IMR-90 (cell line): ENCODE measurements around the gene NACC1. TPM values are rescaled to one million over a fixed set of nuclear protein-coding genes. Genes with fewer than 3 reads are reported as not detected.

Experiments
- ATAC-seq: fragments of 200-7000 bp; cut with Tn5 transposase; 2 replicates; pipeline ENCODE4 v1.9.1; 2020; ENCODE audit warnings: low read depth, mild to moderate bottlenecking, moderate library complexity
- BruUV-seq: library from RNA; stranded (reverse); fragments of 400-500 nt; replicated peaks from 2 replicates; lab custom pipeline; 2021; lab: Mats Ljungman, UMichigan
- CTCF ChIA-PET: fragments of 300-600 bp; formaldehyde crosslinking; extraction: SDS; loops from one replicate; lab custom pipeline; 2021; ENCODE audit warnings: antibody characterized with exemption; lab: Yijun Ruan, JAX
- POLR2A ChIA-PET: fragments of 300-600 bp; sonication (Branson Sonifier 250); formaldehyde crosslinking; loops from one replicate; lab custom pipeline; 2022; ENCODE audit warnings: antibody characterized with exemption; ENCODE audit not compliant: unreplicated experiment; lab: Charles Lee
- DNase-seq: peaks from one replicate; pipeline ENCODE4 v3.0.0; 2013
- H2AFZ ChIP-seq: replicated peaks from 2 replicates; pipeline ENCODE3; 2013; ENCODE audit warnings: low read length, mild to moderate bottlenecking; ENCODE audit not compliant: poor library complexity
- H2AK5ac ChIP-seq: 2 replicates; pipeline ENCODE4 v1.6.1; 2013; ENCODE audit warnings: low read depth, low read length, inconsistent platforms
- H2AK9ac ChIP-seq: replicated peaks from 2 replicates; pipeline ENCODE3; 2013; ENCODE audit warnings: mild to moderate bottlenecking, low read depth, low read length, moderate library complexity; ENCODE audit not compliant: poor library complexity
- H2BK120ac ChIP-seq: 2 replicates; pipeline ENCODE4 v1.6.1; 2013; ENCODE audit warnings: low read depth, low read length, inconsistent platforms
- H2BK15ac ChIP-seq: 3 replicates; pipeline ENCODE4 v1.6.1; 2013; ENCODE audit warnings: low read depth, low read length, inconsistent platforms
- H2BK20ac ChIP-seq: 2 replicates; pipeline ENCODE4 v1.6.1; 2013; ENCODE audit warnings: low read depth, mild to moderate bottlenecking, inconsistent platforms, low read length, moderate library complexity
- H2BK5ac ChIP-seq: 2 replicates; pipeline ENCODE4 v1.6.1; 2013; ENCODE audit warnings: mild to moderate bottlenecking, low read depth, low read length, inconsistent platforms; ENCODE audit not compliant: poor library complexity, severe bottlenecking
- H3K14ac ChIP-seq: replicated peaks from 2 replicates; pipeline ENCODE4 v1.6.1; 2013; ENCODE audit warnings: low read depth, low read length, inconsistent platforms
- H3K18ac ChIP-seq: 2 replicates; pipeline ENCODE4 v1.6.1; 2013; ENCODE audit warnings: low read depth, low read length, control low read depth
- H3K23ac ChIP-seq: 2 replicates; pipeline ENCODE4 v1.6.1; 2013; ENCODE audit warnings: low read depth, low read length, inconsistent platforms
- H3K27ac ChIP-seq: 2 replicates; pipeline ENCODE4 v1.5.1; 2013; ENCODE audit warnings: mild to moderate bottlenecking, control low read depth, low read length; ENCODE audit not compliant: insufficient read depth
- H3K27me3 ChIP-seq: 2 replicates; pipeline ENCODE4 v1.6.1; 2013; ENCODE audit warnings: low read length; ENCODE audit not compliant: control insufficient read depth, insufficient read depth
- H3K36me3 ChIP-seq: 2 replicates; pipeline ENCODE4 v1.6.1; 2013; ENCODE audit warnings: low read length, mixed read lengths; ENCODE audit not compliant: control insufficient read depth, insufficient read depth
- H3K4ac ChIP-seq: 2 replicates; pipeline ENCODE4 v1.6.1; 2013; ENCODE audit warnings: low read depth, low read length, inconsistent platforms
- H3K4me1 ChIP-seq: 2 replicates; pipeline ENCODE4 v1.6.1; 2013; ENCODE audit warnings: low read length, mixed read lengths; ENCODE audit not compliant: control insufficient read depth, insufficient read depth
- H3K4me2 ChIP-seq: 2 replicates; pipeline ENCODE4 v1.6.1; 2013; ENCODE audit warnings: low read depth, mild to moderate bottlenecking, control low read depth, low read length, moderate library complexity
- H3K4me3 ChIP-seq: 2 replicates; pipeline ENCODE4 v1.5.1; 2013; ENCODE audit warnings: low read depth, mild to moderate bottlenecking, control low read depth, low read length, moderate library complexity; ENCODE audit not compliant: insufficient read depth
- H3K56ac ChIP-seq: 2 replicates; pipeline ENCODE4 v1.6.1; 2013; ENCODE audit warnings: low read length, inconsistent platforms; ENCODE audit not compliant: insufficient read depth; ENCODE audit errors: extremely low read depth
- H3K79me1 ChIP-seq, 2 experiments: 2 replicates each; pipeline ENCODE4 v1.6.1; 2013; ENCODE audit warnings: low read length in 2 of 2, inconsistent platforms in 1 of 2, low read depth in 1 of 2
- H3K9ac ChIP-seq: 2 replicates; pipeline ENCODE4 v1.6.1; 2013; ENCODE audit warnings: low read depth, low read length, control low read depth
- H3K9me1 ChIP-seq: 2 replicates; pipeline ENCODE4 v1.6.1; 2013; ENCODE audit warnings: low read length, inconsistent platforms; ENCODE audit not compliant: insufficient read depth
- H3K9me3 ChIP-seq: 2 replicates; pipeline ENCODE4 v1.6.1; 2013; ENCODE audit warnings: low read length; ENCODE audit not compliant: control insufficient read depth, insufficient read depth
- H4K20me1 ChIP-seq: 2 replicates; pipeline ENCODE4 v1.6.1; 2013; ENCODE audit warnings: low read length, inconsistent platforms; ENCODE audit not compliant: insufficient read depth
- H4K5ac ChIP-seq: 2 replicates; pipeline ENCODE4 v1.6.1; 2013; ENCODE audit warnings: mild to moderate bottlenecking, low read depth, low read length, control low read depth
- H4K8ac ChIP-seq, 2 experiments: 2 replicates each; pipeline ENCODE4 v1.6.1; 2013; ENCODE audit warnings: low read depth in 2 of 2, low read length in 2 of 2, control low read depth in 1 of 2, inconsistent platforms in 1 of 2
- H4K91ac ChIP-seq: 2 replicates; pipeline ENCODE4 v1.6.1; 2013; ENCODE audit warnings: low read depth, low read length, inconsistent platforms; ENCODE audit not compliant: insufficient read depth
- BHLHE40 ChIP-seq: fragments of 150-350 bp; IDR thresholded peaks from 2 replicates; pipeline ENCODE4 v1.6.1; 2016; ENCODE audit warnings: mild to moderate bottlenecking, low read depth, low read length
- CEBPB ChIP-seq: IDR thresholded peaks from 2 replicates; pipeline ENCODE4 v1.6.1; 2012; ENCODE audit warnings: low read depth, low read length, improper control_type of control experiment
- CHD1 ChIP-seq: IDR thresholded peaks from 2 replicates; pipeline ENCODE4 v1.6.1; 2012; ENCODE audit warnings: low read depth, low read length, improper control_type of control experiment
- FOS ChIP-seq: fragments of 150-350 bp; IDR thresholded peaks from 2 replicates; pipeline ENCODE4 v1.6.1; 2016; ENCODE audit warnings: low read depth, low read length
- MAFK ChIP-seq: IDR thresholded peaks from 2 replicates; pipeline ENCODE4 v1.6.1; 2012; ENCODE audit warnings: low read depth, low read length, improper control_type of control experiment
- MAZ ChIP-seq: IDR thresholded peaks from 2 replicates; pipeline ENCODE4 v1.6.1; 2012; ENCODE audit warnings: low read depth, mild to moderate bottlenecking, low read length, improper control_type of control experiment, moderate library complexity, borderline replicate concordance
- MXI1 ChIP-seq: IDR thresholded peaks from 2 replicates; pipeline ENCODE4 v1.6.1; 2012; ENCODE audit warnings: low read depth, mild to moderate bottlenecking, low read length, moderate library complexity, borderline replicate concordance
- NFE2L2 ChIP-seq: fragments of 150-350 bp; IDR thresholded peaks from 2 replicates; pipeline ENCODE4 v1.6.1; 2016; ENCODE audit warnings: low read depth, mild to moderate bottlenecking, low read length
- POLR2A ChIP-seq: IDR thresholded peaks from 2 replicates; pipeline ENCODE4 v1.6.1; 2012; ENCODE audit warnings: mild to moderate bottlenecking, low read depth, low read length
- RAD21 ChIP-seq: IDR thresholded peaks from 2 replicates; pipeline ENCODE4 v1.6.1; 2012; ENCODE audit warnings: low read length, improper control_type of control experiment
- RCOR1 ChIP-seq: IDR thresholded peaks from 2 replicates; pipeline ENCODE4 v1.6.1; 2012; ENCODE audit warnings: mild to moderate bottlenecking, low read length, improper control_type of control experiment; ENCODE audit not compliant: insufficient replicate concordance
- RFX5 ChIP-seq: IDR thresholded peaks from 2 replicates; pipeline ENCODE4 v1.8.0; 2012; ENCODE audit warnings: low read depth, mild to moderate bottlenecking, low read length, moderate library complexity
- SMC3 ChIP-seq: fragments of 150-350 bp; IDR thresholded peaks from 2 replicates; pipeline ENCODE4 v1.6.1; 2016; ENCODE audit warnings: low read depth, mild to moderate bottlenecking, antibody characterized with exemption, low read length, moderate library complexity
- WGBS, 2 experiments: methylation state at CpG; one replicate each; pipeline versions ENCODE4 v1.1.5 to v1.1.7; 2013; ENCODE audit warnings: missing lambda C conversion rate in 2 of 2; ENCODE audit not compliant: insufficient read length in 1 of 2; ENCODE audit errors: extremely low coverage in 2 of 2; 5-methylcytosine and 5-hydroxymethylcytosine counted together
- dilution Hi-C: fragments of 300-500 bp; cut with HindIII; formaldehyde crosslinking; loops from one replicate; pipeline ENCODE4 v1.14.3; 2018; ENCODE audit warnings: low sequenced_read_pairs; ENCODE audit not compliant: unreplicated experiment
- in situ Hi-C: fragments of 300-500 bp; cut with MboI; formaldehyde crosslinking; loops from 3 replicates; pipeline ENCODE4 v1.14.3; 2019; ENCODE audit warnings: low sequenced_read_pairs, inconsistent platforms, mixed read lengths
- intact Hi-C: fragments of 100-400 bp; cut with micrococcal nuclease; formaldehyde crosslinking; loops from 2 replicates; pipeline ENCODE4 v1.10.0; 2022
- polyA plus RNA-seq, 3 experiments: library from polyadenylated mRNA; depleted of rRNA; stranded (reverse); fragments of >200 nt; gene quantifications; 2 replicates each; pipeline ENCODE4 v1.2.3, GENCODE V29; 2012; ENCODE audit warnings: low replicate concordance in 1 of 3
- total RNA-seq: library from RNA; depleted of rRNA; stranded (reverse); fragments of >200 nt; gene quantifications from 2 replicates; pipeline ENCODE4 v1.2.3, GENCODE V29; 2012
- TF ChIP-seq, protein P1 (sequence below): conservative IDR thresholded peaks from 2 replicates; pipeline ENCODE4 v1.5.1; 2012; ENCODE audit warnings: mild to moderate bottlenecking, low read depth, low read length, improper control_type of control experiment
- TF ChIP-seq, protein P2 (sequence below): fragments of 150-350 bp; IDR thresholded peaks from 2 replicates; pipeline ENCODE4 v1.6.1; 2017; ENCODE audit warnings: mild to moderate bottlenecking, antibody characterized with exemption, low read length, low read depth
- TF ChIP-seq, protein P3 (sequence below): fragments of 150-350 bp; IDR thresholded peaks from 2 replicates; pipeline ENCODE4 v1.6.1; 2016; ENCODE audit warnings: low read depth, mild to moderate bottlenecking, low read length, moderate library complexity, borderline replicate concordance

Gene NACC1
- total and polyA plus RNA-seq, 2 of the 4 experiments (the other 2 are of a cell fraction), result 42.5 to 181 TPM

DNA sequence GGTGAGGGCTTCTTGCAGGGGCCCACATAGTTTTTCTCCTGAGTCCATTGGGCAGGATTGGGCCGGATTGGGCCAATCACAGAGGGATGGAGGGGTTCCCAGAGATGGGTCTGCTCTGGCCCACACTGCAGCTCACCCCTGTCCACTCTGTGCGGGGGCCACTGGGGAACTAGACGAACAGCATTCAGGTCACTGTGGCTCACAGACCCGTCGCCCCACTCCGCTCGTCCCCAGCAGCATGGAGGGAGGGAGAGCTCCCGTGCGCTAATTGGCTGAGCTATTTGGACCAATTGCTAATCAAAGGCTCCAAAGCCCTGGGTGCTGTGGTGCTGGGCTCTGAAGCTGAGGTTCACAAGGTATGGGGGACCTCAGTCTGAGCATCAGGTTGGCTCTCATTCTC, 11.3 kb downstream of the NACC1 start:
- Histone ChIP-seq H2BK120ac (no peak overlapping the region), H2AFZ (no peak overlapping the region), H3K27ac (no peak overlapping the region), H3K18ac (no peak overlapping the region), H4K8ac (no peak overlapping the region), H3K56ac (no peak overlapping the region), H3K9me1 (peaks cover 35% of the 10 kb centered on the region), H3K4me3 (no peak overlapping the region), H4K20me1 (peaks cover 90% of the 10 kb centered on the region), H3K4me1 (peaks cover 13% of the 10 kb centered on the region; the same call in 1 of the 2 replicates), H3K23ac (no peak overlapping the region), H3K79me1 (peaks cover 20 to 88% of the 10 kb centered on the region in 2 experiments), H2AK9ac (no peak overlapping the region), H2BK5ac (no peak overlapping the region), H3K27me3 (no peaks in the 10 kb centered on the region), H3K4me2 (no peak overlapping the region), H3K4ac (no peak overlapping the region), H2BK20ac (no peak overlapping the region), H3K9ac (no peak overlapping the region), H2BK15ac (no peak overlapping the region), H3K14ac (no peak overlapping the region), H2AK5ac (no peak overlapping the region), H4K5ac (no peak overlapping the region), H3K9me3 (no peaks in the 10 kb centered on the region), H3K36me3 (peaks cover 13% of the 10 kb centered on the region), H4K91ac (no peak overlapping the region)
- CTCF ChIA-PET, result interaction anchor here (0.6 kb wide), 2 partner anchors 105 to 157 kb away, joined by 4 read pairs; no protein-coding TSS in a partner anchor
- ATAC-seq (no peak), DNase-seq (no peak)
- TF ChIP-seq CHD1 (no peak), SMC3 (no peak), RCOR1 (no peak), MAZ (no peak), BHLHE40 (no peak), FOS (no peak), RFX5 (no peak), RAD21 (no peak), CEBPB (no peak), MAFK (no peak), NFE2L2 (no peak), MXI1 (no peak), POLR2A (no peak)
- TF ChIP-seq, protein P1, sequence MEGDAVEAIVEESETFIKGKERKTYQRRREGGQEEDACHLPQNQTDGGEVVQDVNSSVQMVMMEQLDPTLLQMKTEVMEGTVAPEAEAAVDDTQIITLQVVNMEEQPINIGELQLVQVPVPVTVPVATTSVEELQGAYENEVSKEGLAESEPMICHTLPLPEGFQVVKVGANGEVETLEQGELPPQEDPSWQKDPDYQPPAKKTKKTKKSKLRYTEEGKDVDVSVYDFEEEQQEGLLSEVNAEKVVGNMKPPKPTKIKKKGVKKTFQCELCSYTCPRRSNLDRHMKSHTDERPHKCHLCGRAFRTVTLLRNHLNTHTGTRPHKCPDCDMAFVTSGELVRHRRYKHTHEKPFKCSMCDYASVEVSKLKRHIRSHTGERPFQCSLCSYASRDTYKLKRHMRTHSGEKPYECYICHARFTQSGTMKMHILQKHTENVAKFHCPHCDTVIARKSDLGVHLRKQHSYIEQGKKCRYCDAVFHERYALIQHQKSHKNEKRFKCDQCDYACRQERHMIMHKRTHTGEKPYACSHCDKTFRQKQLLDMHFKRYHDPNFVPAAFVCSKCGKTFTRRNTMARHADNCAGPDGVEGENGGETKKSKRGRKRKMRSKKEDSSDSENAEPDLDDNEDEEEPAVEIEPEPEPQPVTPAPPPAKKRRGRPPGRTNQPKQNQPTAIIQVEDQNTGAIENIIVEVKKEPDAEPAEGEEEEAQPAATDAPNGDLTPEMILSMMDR, result no peak
- TF ChIP-seq, protein P2, sequence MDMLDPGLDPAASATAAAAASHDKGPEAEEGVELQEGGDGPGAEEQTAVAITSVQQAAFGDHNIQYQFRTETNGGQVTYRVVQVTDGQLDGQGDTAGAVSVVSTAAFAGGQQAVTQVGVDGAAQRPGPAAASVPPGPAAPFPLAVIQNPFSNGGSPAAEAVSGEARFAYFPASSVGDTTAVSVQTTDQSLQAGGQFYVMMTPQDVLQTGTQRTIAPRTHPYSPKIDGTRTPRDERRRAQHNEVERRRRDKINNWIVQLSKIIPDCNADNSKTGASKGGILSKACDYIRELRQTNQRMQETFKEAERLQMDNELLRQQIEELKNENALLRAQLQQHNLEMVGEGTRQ, result no peak
- TF ChIP-seq, protein P3, sequence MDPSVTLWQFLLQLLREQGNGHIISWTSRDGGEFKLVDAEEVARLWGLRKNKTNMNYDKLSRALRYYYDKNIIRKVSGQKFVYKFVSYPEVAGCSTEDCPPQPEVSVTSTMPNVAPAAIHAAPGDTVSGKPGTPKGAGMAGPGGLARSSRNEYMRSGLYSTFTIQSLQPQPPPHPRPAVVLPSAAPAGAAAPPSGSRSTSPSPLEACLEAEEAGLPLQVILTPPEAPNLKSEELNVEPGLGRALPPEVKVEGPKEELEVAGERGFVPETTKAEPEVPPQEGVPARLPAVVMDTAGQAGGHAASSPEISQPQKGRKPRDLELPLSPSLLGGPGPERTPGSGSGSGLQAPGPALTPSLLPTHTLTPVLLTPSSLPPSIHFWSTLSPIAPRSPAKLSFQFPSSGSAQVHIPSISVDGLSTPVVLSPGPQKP, result no peak
- no TSS peak for BruUV-seq
- intact Hi-C loops, result no loop called here
- dilution Hi-C loops, result no loop called here
- POLR2A ChIA-PET, result no interaction called here
- in situ Hi-C loops, result no loop called here
- 67% methylated on average over 1 of the region's 9 CpGs; no CpG with 5 or more reads in 1 of the 2 experiments for WGBS, 2 experiments
